ENCODE data around the gene OTUD5. TPM values are rescaled to one million over a fixed set of nuclear protein-coding genes. Genes with fewer than 3 reads are reported as not detected.

Gene OTUD5
- total and polyA plus RNA-seq, 2 donors from 2014 or later: 40.2 to 56.2 TPM

DNA sequence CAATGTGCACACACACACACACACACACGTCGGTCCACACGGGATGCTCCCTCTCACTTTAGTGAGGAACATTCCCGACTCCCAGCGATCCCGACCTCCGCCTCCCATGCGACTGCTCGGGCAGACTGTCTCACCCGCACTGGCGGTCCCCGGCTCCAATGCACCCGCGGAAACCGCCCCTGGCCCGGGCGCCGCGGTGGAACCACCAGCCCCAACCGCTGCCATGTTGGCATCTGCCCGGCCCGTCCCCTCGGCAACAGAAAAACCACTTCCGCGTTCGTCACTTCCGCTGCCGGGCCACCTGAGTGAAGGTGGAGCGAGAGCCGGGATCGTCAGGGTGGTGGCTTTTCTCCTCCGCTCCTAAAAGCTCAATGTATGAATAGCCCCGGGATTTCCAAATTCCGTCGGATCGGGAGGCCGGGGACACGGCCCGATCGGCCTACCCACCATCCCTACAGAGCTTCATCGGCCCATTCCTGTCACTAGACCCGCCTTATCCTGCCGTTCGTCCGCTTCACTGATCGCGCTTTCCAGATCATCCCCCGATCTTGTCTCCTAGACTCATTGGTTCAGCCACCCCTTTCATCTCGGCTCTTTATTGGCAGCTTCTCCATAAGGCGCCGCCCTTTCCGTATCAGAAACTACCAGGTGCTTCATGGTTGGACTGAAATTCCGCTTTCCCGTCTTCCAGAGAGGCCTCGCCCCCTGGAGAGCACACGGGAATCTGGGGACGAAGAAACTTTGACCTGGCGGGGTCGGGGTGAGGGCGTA is 45.8 kb downstream of the OTUD5 start, which contains the start of gene SLC35A2:
Gene SLC35A2 (minus strand): TSS at position 235 of the 771 bp plus-strand sequence. CDS start 10 bp downstream, at position 225.
- Histone ChIP-seq H3K9me3 (ENCODE audit: control insufficient read depth in 2 of 3, insufficient read depth in 1 of 3, low read length in 3 of 3) (no peaks in the 10 kb centered on the region), H3K27me3 (ENCODE audit: control insufficient read depth, insufficient read depth, low read length) (no peaks in the 10 kb centered on the region), H3K4me3 (ENCODE audit: low read length in 3 of 3) (peak within 1 kb of the TSS; percentile 93 to 96 (median 94)), H3K36me3 (ENCODE audit: control insufficient read depth in 2 of 3, insufficient read depth in 3 of 3, low read length in 3 of 3) (no peaks in the 10 kb centered on the region), H3K27ac (ENCODE audit: low read depth in 2 of 2, low read length in 2 of 2) (peak within 1 kb of the TSS; percentile 83 to 90), H3K9ac (ENCODE audit: low read length in 3 of 3) (peak within 1 kb of the TSS; percentile 69 to 87 (median 77)), H3K4me1 (ENCODE audit: control insufficient read depth in 2 of 3, insufficient read depth in 2 of 3, low read depth in 1 of 3, low read length in 3 of 3) (peaks cover 0 to 10% (median 0%) of the 10 kb centered on the region in 3 donors)
- no peak for FAIRE-seq
- intact Hi-C loops (cut with DNase I): no loop called here
- peak; percentile 84 to 94 (median 89) for DNase-seq
- TF ChIP-seq, protein P1, sequence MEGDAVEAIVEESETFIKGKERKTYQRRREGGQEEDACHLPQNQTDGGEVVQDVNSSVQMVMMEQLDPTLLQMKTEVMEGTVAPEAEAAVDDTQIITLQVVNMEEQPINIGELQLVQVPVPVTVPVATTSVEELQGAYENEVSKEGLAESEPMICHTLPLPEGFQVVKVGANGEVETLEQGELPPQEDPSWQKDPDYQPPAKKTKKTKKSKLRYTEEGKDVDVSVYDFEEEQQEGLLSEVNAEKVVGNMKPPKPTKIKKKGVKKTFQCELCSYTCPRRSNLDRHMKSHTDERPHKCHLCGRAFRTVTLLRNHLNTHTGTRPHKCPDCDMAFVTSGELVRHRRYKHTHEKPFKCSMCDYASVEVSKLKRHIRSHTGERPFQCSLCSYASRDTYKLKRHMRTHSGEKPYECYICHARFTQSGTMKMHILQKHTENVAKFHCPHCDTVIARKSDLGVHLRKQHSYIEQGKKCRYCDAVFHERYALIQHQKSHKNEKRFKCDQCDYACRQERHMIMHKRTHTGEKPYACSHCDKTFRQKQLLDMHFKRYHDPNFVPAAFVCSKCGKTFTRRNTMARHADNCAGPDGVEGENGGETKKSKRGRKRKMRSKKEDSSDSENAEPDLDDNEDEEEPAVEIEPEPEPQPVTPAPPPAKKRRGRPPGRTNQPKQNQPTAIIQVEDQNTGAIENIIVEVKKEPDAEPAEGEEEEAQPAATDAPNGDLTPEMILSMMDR (IDR thresholded peaks at IDR 0.05; ENCODE audit: borderline replicate concordance, extremely low read depth, insufficient read depth): no peak

DNA sequence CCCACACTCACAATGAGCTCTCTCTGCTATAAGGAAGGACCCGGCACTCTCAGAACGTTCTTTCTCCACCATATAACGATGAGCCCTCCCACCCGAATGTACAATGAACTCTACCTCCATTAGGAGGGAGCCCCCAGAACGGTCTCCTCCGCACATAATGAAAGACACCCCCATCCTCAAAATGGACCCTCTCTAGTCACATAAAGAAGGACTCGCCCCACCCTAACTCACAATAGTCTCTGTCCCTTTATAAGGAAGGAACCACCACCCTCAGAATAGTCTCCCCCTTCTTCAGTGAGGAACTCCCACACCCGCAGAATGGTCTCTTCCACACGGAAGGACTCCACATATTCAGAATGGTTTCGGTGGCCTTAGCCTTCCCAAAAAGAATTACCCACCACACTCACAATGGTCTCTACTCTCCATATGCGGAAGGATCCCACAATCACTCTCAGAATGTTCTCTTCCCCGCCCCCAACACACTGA is 46.4 kb downstream of the OTUD5 start:
- TF ChIP-seq, protein P1 (IDR thresholded peaks at IDR 0.05; ENCODE audit: borderline replicate concordance, extremely low read depth, insufficient read depth): no peak
- Histone ChIP-seq H3K27me3 (ENCODE audit: control insufficient read depth, insufficient read depth, low read length) (no peaks in the 10 kb centered on the region), H3K4me1 (ENCODE audit: control insufficient read depth in 2 of 3, insufficient read depth in 2 of 3, low read depth in 1 of 3, low read length in 3 of 3) (peaks cover 0 to 10% (median 0%) of the 10 kb centered on the region in 3 donors), H3K9me3 (ENCODE audit: control insufficient read depth in 2 of 3, insufficient read depth in 1 of 3, low read length in 3 of 3) (no peaks in the 10 kb centered on the region), H3K9ac (ENCODE audit: low read length in 3 of 3) (peak overlapping the region; percentile 55 to 87 (median 69)), H3K4me3 (ENCODE audit: low read length in 3 of 3) (peak overlapping the region; percentile 93 to 96 (median 94)), H3K27ac (ENCODE audit: low read depth in 2 of 2, low read length in 2 of 2) (no peak overlapping the region), H3K36me3 (ENCODE audit: control insufficient read depth in 2 of 3, insufficient read depth in 3 of 3, low read length in 3 of 3) (no peaks in the 10 kb centered on the region)
- DNase-seq (peak in 2 of 5 donors; percentile 6 to 21), FAIRE-seq (no peak)
- intact Hi-C loops (cut with DNase I): no loop called here

DNA sequence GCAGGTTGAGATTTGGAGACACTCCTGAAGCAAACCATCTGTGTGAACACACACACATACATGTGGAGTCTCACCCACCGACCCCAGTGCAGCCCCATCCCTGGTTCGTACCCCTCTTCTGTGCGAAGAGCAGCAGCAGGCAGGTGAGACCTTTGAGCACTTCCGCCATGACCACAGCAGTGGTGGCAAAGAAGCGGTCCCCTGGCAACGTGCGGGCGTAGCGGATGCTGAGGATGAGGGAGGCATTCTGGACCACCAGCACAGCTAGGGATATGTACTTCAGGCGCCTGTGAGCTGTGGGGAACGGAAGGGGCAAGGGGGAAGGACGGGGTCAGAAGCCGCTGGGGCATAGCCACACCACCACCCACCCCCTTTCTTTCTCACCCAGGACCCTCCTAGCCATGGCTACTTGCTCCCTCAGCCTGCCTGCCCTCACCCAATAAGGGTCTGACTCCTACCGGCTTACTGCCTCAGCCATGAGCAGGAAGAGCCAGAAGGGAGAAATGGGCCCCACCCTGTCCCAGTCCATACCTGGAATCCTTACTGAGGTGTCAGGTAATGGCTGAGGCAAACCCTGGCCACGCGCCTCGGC is 47.6 kb downstream of the OTUD5 start:
- H3K9me3 ChIP-seq (ENCODE audit: control insufficient read depth in 2 of 3, insufficient read depth in 1 of 3, low read length in 3 of 3): no peaks in the 10 kb centered on the region
- intact Hi-C loops (cut with DNase I): no loop called here
- TF ChIP-seq, protein P1 (IDR thresholded peaks at IDR 0.05; ENCODE audit: borderline replicate concordance, extremely low read depth, insufficient read depth): no peak
- peaks cover 0 to 6% (median 0%) of the 10 kb centered on the region in 3 donors for H3K36me3 ChIP-seq (ENCODE audit: control insufficient read depth in 2 of 3, insufficient read depth in 3 of 3, low read length in 3 of 3)
- DNase-seq (peak in 1 of 5 donors; percentile 56), FAIRE-seq (no peak)
- H3K27me3 ChIP-seq (ENCODE audit: control insufficient read depth, insufficient read depth, low read length): no peaks in the 10 kb centered on the region
- H3K27ac ChIP-seq (ENCODE audit: low read depth in 2 of 2, low read length in 2 of 2): no peak overlapping the region
- H3K4me3 ChIP-seq (ENCODE audit: low read length in 3 of 3): no peak overlapping the region
- H3K9ac ChIP-seq (ENCODE audit: low read length in 3 of 3): no peak overlapping the region
- peaks cover 0 to 10% (median 0%) of the 10 kb centered on the region in 3 donors for H3K4me1 ChIP-seq (ENCODE audit: control insufficient read depth in 2 of 3, insufficient read depth in 2 of 3, low read depth in 1 of 3, low read length in 3 of 3)
